ENCODE results near the gene ATP7B.
A peak's percentile ranks its signal among the peaks of the same experiment; 100 is the strongest.

Gene ATP7B

DNA sequence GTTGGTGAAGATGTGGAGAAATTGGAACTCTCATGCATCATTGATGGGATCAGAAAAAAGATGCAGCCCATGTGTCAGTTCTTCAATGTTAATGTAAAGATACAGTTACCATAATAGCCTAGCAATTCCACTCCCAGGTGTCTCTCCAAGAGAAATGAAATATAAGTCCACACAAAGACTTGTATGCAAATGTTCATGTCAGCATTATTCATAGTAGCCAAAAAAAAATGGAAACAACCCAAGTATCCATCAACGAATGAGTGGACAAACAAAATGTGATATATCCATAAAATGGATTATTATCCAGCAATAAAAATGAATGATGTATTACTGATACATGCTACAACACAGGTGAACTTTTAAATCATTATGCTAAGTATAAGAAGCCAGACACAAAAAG is 110.8 kb downstream of the ATP7B start:
- CTCF ChIA-PET = no interaction called here
- POLR2A ChIA-PET (ENCODE audit: low non-redundant PET) = no interaction called here
- TF ChIP-seq, protein P1, sequence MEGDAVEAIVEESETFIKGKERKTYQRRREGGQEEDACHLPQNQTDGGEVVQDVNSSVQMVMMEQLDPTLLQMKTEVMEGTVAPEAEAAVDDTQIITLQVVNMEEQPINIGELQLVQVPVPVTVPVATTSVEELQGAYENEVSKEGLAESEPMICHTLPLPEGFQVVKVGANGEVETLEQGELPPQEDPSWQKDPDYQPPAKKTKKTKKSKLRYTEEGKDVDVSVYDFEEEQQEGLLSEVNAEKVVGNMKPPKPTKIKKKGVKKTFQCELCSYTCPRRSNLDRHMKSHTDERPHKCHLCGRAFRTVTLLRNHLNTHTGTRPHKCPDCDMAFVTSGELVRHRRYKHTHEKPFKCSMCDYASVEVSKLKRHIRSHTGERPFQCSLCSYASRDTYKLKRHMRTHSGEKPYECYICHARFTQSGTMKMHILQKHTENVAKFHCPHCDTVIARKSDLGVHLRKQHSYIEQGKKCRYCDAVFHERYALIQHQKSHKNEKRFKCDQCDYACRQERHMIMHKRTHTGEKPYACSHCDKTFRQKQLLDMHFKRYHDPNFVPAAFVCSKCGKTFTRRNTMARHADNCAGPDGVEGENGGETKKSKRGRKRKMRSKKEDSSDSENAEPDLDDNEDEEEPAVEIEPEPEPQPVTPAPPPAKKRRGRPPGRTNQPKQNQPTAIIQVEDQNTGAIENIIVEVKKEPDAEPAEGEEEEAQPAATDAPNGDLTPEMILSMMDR (conservative IDR thresholded peaks at IDR 0.05; ENCODE audit: low read depth) = no peak
- DNase-seq (ENCODE audit: low spot score) = no peak
- no peak overlapping the region for H3K27ac ChIP-seq

DNA sequence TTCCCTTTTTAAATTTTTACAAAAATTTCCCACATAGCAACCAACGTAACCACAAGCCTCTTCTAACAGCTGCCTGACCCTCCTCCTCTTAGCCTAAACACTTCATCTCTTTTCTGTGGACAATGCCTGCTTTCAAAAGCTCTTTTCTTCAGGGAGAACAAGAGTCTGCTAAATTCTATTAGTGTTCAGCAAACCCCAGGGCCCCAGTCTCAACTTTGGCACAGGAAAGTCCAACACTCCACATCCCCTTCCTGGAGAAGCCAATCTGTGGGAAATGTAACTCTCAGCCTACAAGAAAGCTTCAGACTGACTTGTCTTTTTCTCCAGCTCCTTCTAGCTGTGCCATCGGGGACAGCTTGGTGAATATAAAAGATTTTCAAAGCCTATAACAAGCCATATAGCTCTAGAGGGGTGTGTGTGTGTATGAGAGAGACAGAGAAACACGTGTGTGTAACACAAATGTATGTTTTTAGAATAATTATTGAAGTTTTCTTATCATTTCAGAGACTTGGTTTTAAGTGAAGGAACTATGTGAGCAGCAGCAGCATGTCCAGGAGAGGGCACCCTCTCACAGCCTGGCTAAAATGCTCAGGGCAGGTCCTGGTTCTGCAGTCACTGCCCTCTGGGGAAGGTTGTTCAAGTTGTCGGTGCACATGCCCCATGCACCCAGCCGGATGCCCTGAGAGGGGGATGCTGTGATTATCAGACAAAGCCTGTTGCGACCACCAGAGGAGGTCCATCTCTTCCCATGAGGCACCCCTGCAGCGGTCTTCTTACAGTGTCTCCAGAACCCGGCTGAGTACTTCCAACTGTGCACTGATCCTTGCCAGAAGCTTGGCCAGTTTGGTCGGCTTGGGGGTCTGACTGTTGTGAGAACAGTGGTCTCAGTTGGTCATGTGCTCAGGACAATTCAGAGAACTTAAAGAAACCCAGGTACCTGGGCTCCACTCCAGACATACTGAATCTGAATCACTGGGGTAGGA is 115.1 kb downstream of the ATP7B start:
- ChIA-PET POLR2A (ENCODE audit: low non-redundant PET) (no interaction called here), CTCF (interaction anchor here (0.5 to 5.1 kb wide), 8 partner anchors 23 to 521 kb away, joined by 3 to 38 read pairs (median 4); partner anchors contain the start of gene NEK5)
- peak; percentile 52 for DNase-seq (ENCODE audit: low spot score)
- H3K27ac ChIP-seq = no peak overlapping the region
- TF ChIP-seq, protein P1 (conservative IDR thresholded peaks at IDR 0.05; ENCODE audit: low read depth) = peak; percentile 67

DNA sequence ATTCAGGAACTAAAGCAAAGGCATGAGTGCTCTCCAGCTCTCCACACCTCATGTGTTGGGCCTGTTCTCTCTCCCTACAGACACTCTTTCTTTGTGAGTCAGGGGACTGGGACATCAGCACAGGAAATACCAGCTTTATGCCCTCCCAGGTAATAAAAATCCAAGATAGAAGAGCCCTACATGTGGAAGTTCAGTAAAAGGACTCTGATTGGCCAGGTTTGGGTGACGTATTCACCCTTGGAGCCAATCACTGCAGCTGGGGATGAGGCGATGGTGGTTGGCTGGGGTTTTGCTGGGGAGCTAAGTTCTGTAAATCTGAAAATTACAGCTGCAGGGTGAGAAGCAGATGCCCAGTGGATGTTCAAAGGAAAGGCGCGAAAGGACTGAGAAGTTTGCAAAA is 117.0 kb downstream of the ATP7B start:
- no peak overlapping the region for H3K27ac ChIP-seq
- ChIA-PET CTCF (interaction anchor here (1.0 to 5.1 kb wide), 2 partner anchors 21 to 234 kb away, joined by 3 to 38 read pairs; partner anchors contain the start of gene NEK5), POLR2A (ENCODE audit: low non-redundant PET) (no interaction called here)
- TF ChIP-seq, protein P1 (conservative IDR thresholded peaks at IDR 0.05; ENCODE audit: low read depth) = no peak
- DNase-seq (ENCODE audit: low spot score) = no peak

DNA sequence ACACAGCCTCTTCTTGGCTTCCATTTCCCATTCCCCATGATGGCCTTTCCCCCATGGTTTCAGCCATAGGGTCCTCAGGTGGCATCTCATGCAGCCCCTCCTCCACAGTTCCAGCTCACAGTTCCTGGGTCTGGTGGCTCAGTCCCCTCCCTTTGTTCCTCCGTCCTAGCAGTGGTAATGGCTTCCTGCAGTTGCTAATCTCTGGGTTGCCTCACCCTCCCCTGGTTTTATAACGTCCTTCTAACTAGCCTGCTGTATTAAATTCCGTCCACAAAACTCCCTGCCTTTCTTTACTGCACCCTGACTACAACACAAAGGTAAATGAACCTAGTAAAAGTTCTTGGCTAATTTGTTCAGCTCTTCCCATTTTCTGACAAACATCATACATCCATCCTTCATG is 118.6 kb downstream of the ATP7B start:
- CTCF ChIA-PET = interaction anchor here (0.5 to 5.1 kb wide), 2 partner anchors 63 to 235 kb away, joined by 4 to 38 read pairs; partner anchors contain the start of gene NEK5
- H3K27ac ChIP-seq = no peak overlapping the region
- no peak for DNase-seq (ENCODE audit: low spot score)
- TF ChIP-seq, protein P1 (conservative IDR thresholded peaks at IDR 0.05; ENCODE audit: low read depth) = no peak
- POLR2A ChIA-PET (ENCODE audit: low non-redundant PET) = no interaction called here

DNA sequence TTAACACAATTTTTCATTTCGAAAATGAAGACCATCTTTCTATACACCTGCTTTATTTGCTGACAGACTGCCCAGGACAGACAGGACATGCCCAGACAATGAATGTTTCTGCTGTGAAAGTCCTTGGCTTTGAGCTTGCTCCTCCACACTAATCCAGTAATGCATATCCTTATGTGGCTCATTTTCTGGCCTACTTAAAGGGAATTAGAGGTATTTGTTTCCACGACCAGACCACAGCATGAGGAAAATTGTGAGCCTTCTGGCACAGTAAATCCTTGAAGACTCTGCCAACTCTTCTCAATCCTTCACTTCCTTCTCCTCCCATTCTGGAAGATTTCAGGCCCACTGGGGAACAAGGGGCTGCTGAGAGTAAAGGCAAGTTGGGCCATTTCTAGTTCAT is 123.8 kb downstream of the ATP7B start:
- TF ChIP-seq, protein P1 (conservative IDR thresholded peaks at IDR 0.05; ENCODE audit: low read depth) = no peak
- CTCF ChIA-PET = no interaction called here
- DNase-seq (ENCODE audit: low spot score) = no peak
- H3K27ac ChIP-seq = no peak overlapping the region
- POLR2A ChIA-PET (ENCODE audit: low non-redundant PET) = no interaction called here

DNA sequence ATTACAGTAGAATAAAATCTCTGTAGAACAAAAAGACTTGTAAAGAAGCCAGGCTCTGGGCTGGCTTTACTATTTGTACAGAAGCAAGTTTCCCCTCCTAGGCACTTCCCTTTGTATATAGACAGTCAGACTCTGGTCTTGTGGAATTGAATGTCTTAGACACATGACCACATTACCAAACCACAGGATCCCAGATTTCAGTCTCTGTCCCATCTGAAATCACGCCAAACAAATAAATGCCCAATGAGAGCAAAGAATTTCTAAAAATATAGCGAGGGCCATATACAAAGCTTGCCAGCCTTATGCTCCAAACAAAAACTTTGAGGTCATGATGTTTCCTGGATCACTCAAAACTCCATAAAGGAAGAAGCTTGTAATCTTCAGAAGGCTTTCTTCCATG is 125.6 kb downstream of the ATP7B start:
- POLR2A ChIA-PET (ENCODE audit: low non-redundant PET) = no interaction called here
- no peak for DNase-seq (ENCODE audit: low spot score)
- TF ChIP-seq, protein P1 (conservative IDR thresholded peaks at IDR 0.05; ENCODE audit: low read depth) = no peak
- CTCF ChIA-PET = no interaction called here
- H3K27ac ChIP-seq = no peak overlapping the region
